PC-3 (cell line): Measurements from ENCODE around the gene TTC14.

ENCODE experiments used
- EZH2 ChIP-seq: fragments of 300-600 bp; sonication (generic); IDR thresholded peaks from one replicate; pipeline ENCODE4 v1.6.1; 2017; ENCODE audit warnings: antibody characterized with exemption, mild to moderate bottlenecking, low read length; ENCODE audit not compliant: unreplicated experiment
- EZH2phosphoT487 ChIP-seq: fragments of 300-600 bp; sonication (generic); IDR thresholded peaks from 2 replicates; pipeline ENCODE4 v1.6.1; 2018; ENCODE audit warnings: mild to moderate bottlenecking, antibody characterized with exemption, low read length, borderline replicate concordance
- TF ChIP-seq, protein P1 (sequence below): fragments of 300-600 bp; sonication (generic); conservative IDR thresholded peaks from 2 replicates; pipeline ENCODE4 v1.5.1; 2017; ENCODE audit warnings: antibody characterized with exemption, low read depth, mild to moderate bottlenecking, low read length

DNA sequence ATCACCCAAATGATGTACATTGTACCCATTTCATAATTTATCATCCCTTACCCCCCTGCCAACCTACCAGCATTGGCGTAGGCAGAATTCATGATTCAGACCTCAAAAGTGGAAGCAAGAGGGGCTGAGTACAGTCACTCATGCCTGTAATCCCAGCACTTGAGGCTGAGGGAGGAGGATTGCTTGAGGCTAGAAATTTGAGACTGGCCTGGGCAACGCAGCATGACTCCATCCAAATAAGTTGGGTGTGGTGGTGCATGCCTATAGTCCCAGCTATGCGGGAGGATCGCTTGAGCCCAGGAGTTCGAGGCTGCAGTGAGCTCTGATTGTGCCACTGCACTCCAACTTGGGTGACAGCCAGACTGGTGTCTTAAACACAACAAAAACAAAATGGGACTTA, 10.4 kb downstream of the TTC14 start:
- TF ChIP-seq, protein P1, sequence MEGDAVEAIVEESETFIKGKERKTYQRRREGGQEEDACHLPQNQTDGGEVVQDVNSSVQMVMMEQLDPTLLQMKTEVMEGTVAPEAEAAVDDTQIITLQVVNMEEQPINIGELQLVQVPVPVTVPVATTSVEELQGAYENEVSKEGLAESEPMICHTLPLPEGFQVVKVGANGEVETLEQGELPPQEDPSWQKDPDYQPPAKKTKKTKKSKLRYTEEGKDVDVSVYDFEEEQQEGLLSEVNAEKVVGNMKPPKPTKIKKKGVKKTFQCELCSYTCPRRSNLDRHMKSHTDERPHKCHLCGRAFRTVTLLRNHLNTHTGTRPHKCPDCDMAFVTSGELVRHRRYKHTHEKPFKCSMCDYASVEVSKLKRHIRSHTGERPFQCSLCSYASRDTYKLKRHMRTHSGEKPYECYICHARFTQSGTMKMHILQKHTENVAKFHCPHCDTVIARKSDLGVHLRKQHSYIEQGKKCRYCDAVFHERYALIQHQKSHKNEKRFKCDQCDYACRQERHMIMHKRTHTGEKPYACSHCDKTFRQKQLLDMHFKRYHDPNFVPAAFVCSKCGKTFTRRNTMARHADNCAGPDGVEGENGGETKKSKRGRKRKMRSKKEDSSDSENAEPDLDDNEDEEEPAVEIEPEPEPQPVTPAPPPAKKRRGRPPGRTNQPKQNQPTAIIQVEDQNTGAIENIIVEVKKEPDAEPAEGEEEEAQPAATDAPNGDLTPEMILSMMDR: no peak
- TF ChIP-seq EZH2phosphoT487: no peak
- TF ChIP-seq EZH2: no peak
